ENCODE data around the gene TBX15.

DNA sequence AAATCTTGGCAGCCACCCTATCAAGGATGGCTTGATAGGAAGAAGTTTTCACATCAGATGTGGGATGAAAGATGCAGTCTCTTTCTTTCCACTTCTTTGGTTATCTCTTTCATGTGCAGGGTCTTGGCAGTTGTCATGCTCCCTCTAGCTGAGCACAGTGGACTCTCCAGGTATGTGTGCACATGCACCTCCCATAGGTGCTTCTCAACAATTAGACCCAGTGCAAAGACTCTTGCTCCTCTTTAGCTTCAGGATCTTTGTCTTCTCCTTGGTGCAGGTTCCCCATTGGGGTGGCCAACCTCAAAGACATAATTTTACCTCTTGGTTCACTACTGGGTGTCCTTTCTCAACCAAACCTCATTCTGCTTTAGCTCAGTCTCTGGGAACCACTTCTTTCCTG, 80.7 kb downstream of the TBX15 start:
- no peak for TF ChIP-seq LEF1 (IDR thresholded peaks at IDR 0.05; ENCODE audit: borderline replicate concordance)
- no peak for TF ChIP-seq ARNT (IDR thresholded peaks at IDR 0.05)
- no peak for TF ChIP-seq SP1 (IDR thresholded peaks at IDR 0.05)
- TF ChIP-seq PKNOX1 (IDR thresholded peaks at IDR 0.05): no peak
- TF ChIP-seq ZNF384 (IDR thresholded peaks at IDR 0.05): no peak
- no peak for TF ChIP-seq FOXA1 (IDR thresholded peaks at IDR 0.05)
- no peak for TF ChIP-seq ELF4 (IDR thresholded peaks at IDR 0.05)
- TF ChIP-seq L3MBTL2 (conservative IDR thresholded peaks at IDR 0.05): no peak
- no peak for TF ChIP-seq CTBP1 (IDR thresholded peaks at IDR 0.05; ENCODE audit: borderline replicate concordance)
- no peak for TF ChIP-seq HDGF (IDR thresholded peaks at IDR 0.05; ENCODE audit: borderline replicate concordance)
- no peak for TF ChIP-seq FOXM1 (IDR thresholded peaks at IDR 0.05; ENCODE audit: borderline replicate concordance)
- TF ChIP-seq BHLHE40 (IDR thresholded peaks at IDR 0.05; ENCODE audit: borderline replicate concordance): no peak
- no peak for TF ChIP-seq SUZ12 (IDR thresholded peaks at IDR 0.05)
